Esophagus squamous epithelium (tissue), 4 donors: ENCODE measurements around the gene ARHGAP8.

Source experiments
- POLR2A ChIP-seq, 4 donors: fragments of 450-650 bp; IDR thresholded peaks; one replicate each; pipeline ENCODE4 v1.6.1; 2017; ENCODE audit warnings: antibody characterized with exemption in 4 of 4, mild to moderate bottlenecking in 4 of 4, moderate library complexity in 3 of 4
- TF ChIP-seq, protein P1 (sequence below), 6 experiments: fragments of 450-650 bp in 4 of 6; fragments of 200-600 bp in 2 of 6; sonication (generic) in 2 of 6; IDR thresholded peaks; one replicate each; pipeline ENCODE4 v1.5.1; 2016 to 2019; ENCODE audit warnings: antibody characterized with exemption in 6 of 6, mild to moderate bottlenecking in 4 of 6, moderate library complexity in 4 of 6

GRCh38 chr22:44735518-44736428 is 16.6 kb upstream of the ARHGAP8 start:
- TF ChIP-seq, protein P1, sequence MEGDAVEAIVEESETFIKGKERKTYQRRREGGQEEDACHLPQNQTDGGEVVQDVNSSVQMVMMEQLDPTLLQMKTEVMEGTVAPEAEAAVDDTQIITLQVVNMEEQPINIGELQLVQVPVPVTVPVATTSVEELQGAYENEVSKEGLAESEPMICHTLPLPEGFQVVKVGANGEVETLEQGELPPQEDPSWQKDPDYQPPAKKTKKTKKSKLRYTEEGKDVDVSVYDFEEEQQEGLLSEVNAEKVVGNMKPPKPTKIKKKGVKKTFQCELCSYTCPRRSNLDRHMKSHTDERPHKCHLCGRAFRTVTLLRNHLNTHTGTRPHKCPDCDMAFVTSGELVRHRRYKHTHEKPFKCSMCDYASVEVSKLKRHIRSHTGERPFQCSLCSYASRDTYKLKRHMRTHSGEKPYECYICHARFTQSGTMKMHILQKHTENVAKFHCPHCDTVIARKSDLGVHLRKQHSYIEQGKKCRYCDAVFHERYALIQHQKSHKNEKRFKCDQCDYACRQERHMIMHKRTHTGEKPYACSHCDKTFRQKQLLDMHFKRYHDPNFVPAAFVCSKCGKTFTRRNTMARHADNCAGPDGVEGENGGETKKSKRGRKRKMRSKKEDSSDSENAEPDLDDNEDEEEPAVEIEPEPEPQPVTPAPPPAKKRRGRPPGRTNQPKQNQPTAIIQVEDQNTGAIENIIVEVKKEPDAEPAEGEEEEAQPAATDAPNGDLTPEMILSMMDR (IDR thresholded peaks at IDR 0.05), result peak; percentile 96 to 100 (median 98)
- no peak for TF ChIP-seq POLR2A (IDR thresholded peaks at IDR 0.05)
